Measurements from ENCODE around the gene SNRNP70. TPM values are rescaled to one million over a fixed set of nuclear protein-coding genes. Genes with fewer than 3 reads are reported as not detected.

The SNRNP70 gene
- total and polyA plus RNA-seq, 2 donors (not counting 3 experiments of a cell fraction or from before 2014, with no cell fraction given) = 215 to 300 TPM

- Histone ChIP-seq H2AFZ (ENCODE audit: low read depth, low read length) (no peak overlapping the region), H3K4me1 (ENCODE audit: control insufficient read depth, extremely low read depth, insufficient read depth, low read length) (peaks cover 8% of the 10 kb centered on the region), H3K9me3 (replicated peaks; ENCODE audit: control insufficient read depth, insufficient read depth, low read length) (no peaks in the 10 kb centered on the region), H3K27me3 (ENCODE audit: control insufficient read depth in 2 of 2, insufficient read depth in 2 of 2, low read length in 2 of 2) (peaks cover 20 to 21% of the 10 kb centered on the region in 2 experiments), H3K4me3 (replicated peaks in 1 of 3; ENCODE audit: insufficient read depth in 1 of 3, low read depth in 1 of 3, low read length in 3 of 3) (no peak overlapping the region), H3K36me3 (ENCODE audit: control insufficient read depth in 2 of 2, extremely low read depth in 1 of 2, insufficient read depth in 2 of 2, low read length in 2 of 2) (no peaks in the 10 kb centered on the region), H3K9ac (replicated peaks; ENCODE audit: extremely low read depth, insufficient read depth, low read length) (no peak overlapping the region), H3K79me2 (ENCODE audit: control insufficient read depth, insufficient read depth, low read length) (no peaks in the 10 kb centered on the region), H3K27ac (ENCODE audit: insufficient read depth, low read depth, low read length) (no peak overlapping the region), H3K4me2 (ENCODE audit: insufficient read depth, low read length) (no peak overlapping the region), H3K9me1 (replicated peaks; ENCODE audit: control insufficient read depth, extremely low read depth, insufficient read depth, low read length) (no peaks in the 10 kb centered on the region), H4K20me1 (replicated peaks; ENCODE audit: control insufficient read depth, extremely low read depth, insufficient read depth, low read length) (no peaks in the 10 kb centered on the region)
- intact Hi-C loops (cut with micrococcal nuclease) (no loop called here), dilution Hi-C loops (cut with MboI; ENCODE audit: extremely low pct_ligation_motif_present, low sequenced_read_pairs) (no loop called here)
- DNase-seq (ENCODE audit: low read depth, low spot score) (no peak), FAIRE-seq (no peak)
- ChIA-PET CTCF (interaction anchor here (0.6 kb wide), 1 partner anchor 61 kb away, joined by 4 read pairs; no protein-coding TSS in a partner anchor), POLR2A (no interaction called here)
- TF ChIP-seq POLR2AphosphoS5 (IDR thresholded peaks at IDR 0.05; ENCODE audit: insufficient read depth, low read depth, low read length) (no peak), MAX (IDR thresholded peaks at IDR 0.05; ENCODE audit: insufficient read depth, insufficient read length) (no peak), EZH2 (IDR thresholded peaks at IDR 0.05; ENCODE audit: borderline replicate concordance, low read depth, low read length, severe bottlenecking) (no peak), POLR2A (IDR thresholded peaks at IDR 0.05; ENCODE audit: low read depth, low read length) (no peak), MYC (IDR thresholded peaks at IDR 0.05; ENCODE audit: low read depth, low read length) (no peak), JUN (IDR thresholded peaks at IDR 0.05; ENCODE audit: borderline replicate concordance, insufficient read depth, insufficient read length, low read depth) (no peak), GATA2 (IDR thresholded peaks at IDR 0.05; ENCODE audit: insufficient read depth, insufficient read length, low read depth, low read length) (no peak), FOS (IDR thresholded peaks at IDR 0.05; ENCODE audit: borderline replicate concordance, insufficient read depth, low read length) (no peak), CTCF (IDR thresholded peaks at IDR 0.05; ENCODE audit: extremely low read depth in 1 of 2, insufficient read depth in 1 of 2, low read depth in 1 of 2, low read length in 2 of 2) (no peak)
- no TSS peak for BruUV-seq (replicated peaks)
These were observed 23.8 kb upstream of the SNRNP70 start for GRCh38 chr19:49061445-49061844.
